Activated CD4-positive, alpha-beta T cell treated with anti-CD3 and anti-CD28 coated beads for 1 hour (primary cell): Measurements from ENCODE around the gene CIBAR2.

ENCODE experiments used
- DNase-seq: peaks from one replicate; pipeline ENCODE4 v3.0.0-alpha.2; 2020

Gene CIBAR2

DNA sequence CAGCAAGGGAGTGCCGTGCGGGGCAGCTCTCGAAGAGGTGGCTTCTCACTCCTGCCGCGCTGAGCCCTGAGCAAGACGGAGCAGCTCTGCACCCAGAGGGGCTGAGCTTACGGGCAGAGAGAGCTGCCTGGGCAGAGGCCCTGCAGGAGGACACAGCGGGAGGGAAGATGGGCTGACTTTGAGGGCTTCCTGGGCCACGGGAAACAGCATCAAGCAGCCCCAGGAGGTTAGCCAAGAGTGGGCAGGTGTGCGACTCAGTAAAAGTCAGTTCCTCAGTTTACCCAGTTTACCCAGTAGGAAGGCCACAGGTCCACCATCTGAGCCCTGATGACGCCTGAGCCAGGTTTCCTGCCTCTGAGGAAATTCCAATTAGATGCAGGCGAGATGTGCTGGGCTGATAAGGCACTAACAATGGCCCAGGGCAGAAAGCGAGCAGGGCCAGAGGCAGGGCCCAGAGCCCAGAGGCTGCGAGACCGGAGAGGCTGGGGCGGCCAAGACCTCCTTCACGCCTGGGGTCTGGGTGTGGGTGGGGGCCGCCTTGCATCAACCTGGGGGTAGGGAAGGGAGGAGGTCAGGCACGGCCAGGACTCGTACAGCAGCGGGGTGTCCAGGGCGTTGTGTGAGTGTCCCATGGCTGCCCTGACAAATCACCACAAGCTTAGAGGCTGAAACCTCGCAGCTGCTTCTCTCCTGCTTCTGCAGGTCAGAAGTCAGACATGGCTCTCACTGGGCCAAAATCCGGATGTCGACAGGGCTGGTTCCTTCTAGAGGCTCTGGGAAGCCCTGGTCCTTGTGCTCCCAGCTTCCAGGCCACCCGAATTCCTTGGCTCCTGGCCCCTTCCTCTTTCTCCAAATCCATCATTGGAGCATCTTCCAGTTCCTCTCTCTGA lies 32.0 kb upstream of the CIBAR2 start:
- DNase-seq: no peak

DNA sequence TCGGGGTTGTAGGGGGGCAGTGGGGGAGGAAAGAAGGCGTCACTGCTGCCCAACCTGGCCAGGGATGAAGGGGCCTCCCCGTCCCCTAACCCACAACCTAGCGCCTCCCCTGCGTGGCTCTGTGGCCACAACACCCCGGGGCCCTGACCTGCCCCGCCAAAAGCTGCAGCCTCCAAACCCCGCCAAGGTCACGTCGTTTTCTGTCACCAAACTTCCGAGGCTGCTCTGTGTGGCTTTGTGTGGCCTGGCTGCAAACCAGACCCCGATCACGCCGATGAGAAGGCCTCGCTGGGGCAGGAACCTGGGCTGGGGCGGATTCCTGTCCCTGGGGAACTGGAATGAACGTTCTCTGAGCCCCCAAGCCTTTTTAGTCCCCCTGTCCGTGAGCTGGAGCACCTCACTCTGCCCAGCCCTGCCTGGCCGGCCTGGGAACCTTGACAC lies 30.5 kb upstream of the CIBAR2 start:
- DNase-seq: no peak

DNA sequence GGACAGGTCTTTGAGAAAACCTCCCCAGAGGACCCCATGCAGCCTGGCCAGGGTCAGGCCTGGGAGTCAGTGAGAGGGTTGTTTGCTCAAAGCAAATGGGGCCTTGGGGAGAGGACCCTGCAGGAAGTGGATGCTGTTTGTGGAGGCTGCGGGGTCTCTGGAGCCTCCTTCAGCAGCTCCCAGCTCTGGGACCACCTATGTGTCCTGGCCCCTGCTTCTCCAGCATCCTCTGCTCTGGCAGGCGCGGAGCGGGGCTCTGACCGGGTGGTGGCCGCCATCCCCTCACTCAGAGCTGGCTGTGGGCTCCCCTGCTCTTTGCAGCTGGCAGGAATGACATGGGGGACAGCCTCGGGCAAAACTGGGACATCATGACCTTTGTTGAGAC lies 29.8 kb upstream of the CIBAR2 start:
- no peak for DNase-seq

GRCh38 chr16:85141491-85142128 lies 29.3 kb upstream of the CIBAR2 start:
- no peak for DNase-seq

GRCh38 chr16:85140455-85141012 lies 28.3 kb upstream of the CIBAR2 start:
- DNase-seq: no peak

- no peak for DNase-seq
These were observed 27.6 kb upstream of the CIBAR2 start for GRCh38 chr16:85139881-85140339.

DNA sequence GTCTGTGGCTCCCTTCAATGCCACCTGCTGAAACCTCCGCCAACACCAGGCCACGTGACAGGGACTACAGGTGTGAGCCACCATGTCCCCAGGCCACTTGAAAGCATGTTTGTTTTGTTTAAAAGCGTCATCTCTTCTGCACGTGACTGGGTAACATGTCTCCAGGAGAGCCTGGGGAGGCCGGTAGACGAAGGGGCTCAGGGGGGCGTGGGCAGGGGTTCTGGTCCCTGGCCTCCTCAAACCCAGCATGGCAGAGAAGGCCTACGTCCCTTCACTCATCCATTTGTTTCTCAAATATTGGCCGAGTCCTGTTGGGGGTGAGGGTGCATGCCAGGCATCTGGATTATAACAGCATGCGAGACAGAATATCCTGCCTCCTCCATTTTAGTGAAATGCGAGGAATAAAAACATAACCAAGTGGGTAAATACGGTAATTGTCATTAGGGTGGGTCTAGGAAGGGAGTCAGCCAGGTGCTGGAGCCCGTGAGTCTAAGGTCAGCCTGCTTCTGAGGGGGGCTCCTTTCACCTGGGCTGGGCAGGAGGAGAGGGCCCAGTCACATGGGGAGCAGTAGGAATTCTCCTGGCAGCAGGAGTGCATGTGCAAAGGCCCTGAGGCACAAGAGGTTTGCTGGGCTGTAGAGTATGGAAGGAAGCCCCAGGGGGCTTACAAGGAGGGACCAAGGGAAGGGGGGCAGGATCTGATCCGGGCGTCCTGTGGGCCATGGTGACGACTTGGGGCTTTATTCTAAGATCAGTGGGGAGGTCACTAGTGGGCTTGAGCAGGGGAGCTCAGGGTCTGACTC lies 26.8 kb upstream of the CIBAR2 start:
- no peak for DNase-seq

GRCh38 chr16:85138073-85138824 lies 26.0 kb upstream of the CIBAR2 start:
- DNase-seq: no peak

DNA sequence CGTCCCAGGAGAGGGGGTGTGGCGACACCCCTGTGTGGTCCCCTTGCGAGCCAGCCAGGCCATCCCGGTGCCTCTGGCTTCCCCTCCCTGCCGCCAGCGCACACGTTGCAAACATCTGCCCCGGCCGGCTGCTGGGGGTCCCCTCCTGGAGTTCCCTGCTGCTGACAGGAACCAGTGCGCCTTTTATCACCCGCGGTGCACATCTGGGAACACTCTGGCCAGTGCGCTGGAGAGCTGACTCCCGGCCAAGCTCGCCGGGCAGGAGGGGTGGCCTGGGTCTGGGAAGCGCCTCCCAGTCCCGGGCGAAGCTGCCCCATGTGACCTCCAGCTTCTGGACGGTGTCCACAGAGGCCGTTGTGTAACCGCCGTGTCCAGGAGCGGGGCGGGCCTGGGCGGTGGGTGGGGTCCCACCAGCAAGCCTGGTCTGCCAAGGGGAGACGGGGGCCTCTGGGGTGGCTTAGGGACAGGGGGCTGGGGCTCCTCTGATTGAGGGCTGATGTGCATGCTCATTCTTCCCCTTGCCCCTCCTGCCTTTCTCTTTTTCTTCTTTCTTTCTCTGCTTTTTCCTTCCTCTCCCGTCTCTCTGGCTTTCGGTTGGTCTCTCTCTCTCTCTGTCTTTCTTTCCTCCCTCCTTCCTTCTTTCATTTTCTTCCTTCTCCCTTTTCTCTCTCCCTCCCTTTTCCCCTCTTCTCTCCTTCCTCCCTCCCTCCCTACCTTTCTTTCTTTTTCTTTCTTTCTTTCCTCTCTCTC lies 25.2 kb upstream of the CIBAR2 start:
- no peak for DNase-seq

GRCh38 chr16:85136702-85137322 lies 24.5 kb upstream of the CIBAR2 start:
- DNase-seq: no peak

- DNase-seq: no peak
These were observed 24.0 kb upstream of the CIBAR2 start for GRCh38 chr16:85136213-85136701.

DNA sequence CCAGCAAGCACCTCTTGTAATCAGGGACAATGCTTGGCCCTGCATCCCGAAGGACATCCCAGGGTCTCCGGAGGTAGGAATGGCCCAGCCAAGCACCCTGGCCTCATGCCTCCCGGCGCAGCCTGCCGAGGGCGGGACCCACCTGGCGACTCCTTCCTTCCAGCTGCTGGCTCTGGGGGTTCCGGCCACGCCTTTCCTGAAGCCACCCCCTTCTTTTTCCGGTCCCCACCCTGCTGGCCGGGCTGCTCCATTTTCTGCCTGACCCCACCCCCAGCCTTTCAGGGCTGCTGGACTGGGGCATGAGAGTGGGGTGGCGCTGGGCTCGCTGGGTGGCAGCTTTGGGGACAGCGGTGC lies 22.5 kb upstream of the CIBAR2 start:
- DNase-seq: no peak

DNA sequence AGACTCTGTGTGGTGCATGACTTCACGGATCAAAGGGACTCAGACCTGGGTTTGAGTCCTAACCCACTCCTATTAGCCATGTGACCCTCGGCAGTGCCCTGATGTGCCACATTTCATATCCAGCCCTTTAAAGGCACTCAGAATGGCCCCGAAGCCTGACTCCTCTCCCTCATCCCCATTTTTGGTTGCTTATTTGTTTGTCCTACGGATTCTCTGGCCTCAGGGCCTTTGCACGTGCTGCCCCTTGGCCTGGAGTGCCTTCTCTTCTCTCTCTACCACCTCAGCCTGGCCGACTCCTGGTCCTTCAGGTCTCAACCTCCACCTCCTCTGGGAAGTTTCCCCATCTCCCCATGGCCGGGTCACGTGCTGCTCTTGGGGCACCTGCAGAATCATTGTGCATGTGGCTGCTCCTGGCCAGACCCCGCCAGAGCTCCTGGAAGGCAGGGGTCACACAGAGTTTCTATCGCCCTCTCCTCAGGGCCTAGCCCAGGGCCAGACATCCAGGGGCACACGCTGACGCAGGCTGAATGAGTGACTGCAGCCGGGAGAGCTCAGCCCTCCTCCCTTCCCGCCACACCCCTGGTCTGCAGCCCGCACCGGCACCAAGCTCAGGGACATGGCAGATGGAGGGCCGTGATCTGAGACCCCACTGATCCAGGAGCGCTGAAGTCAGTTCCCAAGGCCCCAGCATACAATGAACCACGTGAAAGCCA lies 22.0 kb upstream of the CIBAR2 start:
- no peak for DNase-seq

DNA sequence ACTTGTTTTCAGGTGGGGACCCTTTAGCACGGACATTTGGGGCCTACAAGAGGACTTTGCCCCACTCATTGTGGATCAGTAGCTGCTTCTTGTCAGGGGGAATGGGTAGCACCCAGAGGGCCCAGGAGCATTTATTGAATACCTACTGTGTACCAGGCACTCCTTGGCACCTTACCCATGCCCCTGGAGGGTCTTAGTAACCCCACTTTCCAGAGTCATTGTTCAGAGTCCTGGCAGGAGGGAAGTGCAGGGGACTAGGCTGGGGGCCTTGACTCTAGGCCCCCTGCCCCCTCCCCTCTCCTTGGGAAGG lies 21.0 kb upstream of the CIBAR2 start:
- no peak for DNase-seq

DNA sequence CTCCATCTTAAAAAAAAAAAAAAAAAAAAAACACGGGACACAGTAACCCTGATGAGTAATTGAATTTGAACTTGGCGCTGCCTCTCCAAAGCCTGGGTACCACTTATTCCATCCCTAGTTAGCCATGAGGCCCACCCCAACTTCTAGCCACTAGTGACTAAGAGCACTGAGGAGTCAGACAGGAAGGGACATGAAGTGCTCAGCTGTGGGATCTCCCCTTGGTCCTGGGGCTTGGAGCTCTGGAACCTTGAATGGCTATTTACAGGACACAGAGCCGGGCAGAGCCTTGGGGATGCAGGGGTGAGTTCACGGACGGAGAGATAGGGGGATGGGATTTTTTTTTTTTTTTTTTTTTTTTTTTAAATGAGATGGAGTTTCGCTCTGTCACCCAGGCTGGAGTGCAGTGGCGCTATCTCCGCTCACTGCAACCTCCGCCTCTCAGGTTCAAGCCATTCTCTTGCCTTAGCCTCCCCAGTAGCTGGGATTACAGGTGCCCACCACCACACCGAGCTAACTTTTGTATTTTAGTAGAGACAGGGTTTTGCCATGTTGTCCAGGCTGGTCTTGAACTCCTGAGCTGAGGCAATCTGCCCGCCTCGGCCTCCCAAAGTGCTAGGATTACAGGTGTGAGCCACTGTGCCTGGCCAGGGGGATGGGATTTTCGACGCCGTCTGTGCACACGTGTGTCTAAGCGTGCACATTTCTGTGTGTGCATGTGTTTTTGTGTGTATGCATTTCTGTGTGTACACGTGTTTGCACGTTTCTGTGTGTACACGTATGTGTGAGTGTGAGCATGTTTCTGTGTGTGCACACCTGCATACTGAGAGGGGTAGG lies 20.4 kb upstream of the CIBAR2 start:
- no peak for DNase-seq

DNA sequence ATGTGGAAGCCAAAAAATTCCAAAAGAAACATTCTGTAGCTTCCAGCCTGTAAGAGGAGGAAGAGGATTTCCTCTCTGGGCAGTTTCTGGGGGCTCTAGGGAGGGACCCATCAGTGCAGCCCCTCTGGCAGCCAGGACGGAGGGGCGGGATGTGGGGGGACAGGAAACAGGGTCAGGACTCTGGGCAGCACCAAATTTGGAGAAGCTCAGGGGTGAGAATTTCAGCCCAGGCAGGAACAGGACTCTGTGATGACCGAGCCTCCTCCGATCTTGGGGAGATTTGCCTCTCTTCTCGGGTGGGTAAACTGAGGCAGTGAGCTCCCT lies 18.4 kb upstream of the CIBAR2 start:
- DNase-seq: no peak

DNA sequence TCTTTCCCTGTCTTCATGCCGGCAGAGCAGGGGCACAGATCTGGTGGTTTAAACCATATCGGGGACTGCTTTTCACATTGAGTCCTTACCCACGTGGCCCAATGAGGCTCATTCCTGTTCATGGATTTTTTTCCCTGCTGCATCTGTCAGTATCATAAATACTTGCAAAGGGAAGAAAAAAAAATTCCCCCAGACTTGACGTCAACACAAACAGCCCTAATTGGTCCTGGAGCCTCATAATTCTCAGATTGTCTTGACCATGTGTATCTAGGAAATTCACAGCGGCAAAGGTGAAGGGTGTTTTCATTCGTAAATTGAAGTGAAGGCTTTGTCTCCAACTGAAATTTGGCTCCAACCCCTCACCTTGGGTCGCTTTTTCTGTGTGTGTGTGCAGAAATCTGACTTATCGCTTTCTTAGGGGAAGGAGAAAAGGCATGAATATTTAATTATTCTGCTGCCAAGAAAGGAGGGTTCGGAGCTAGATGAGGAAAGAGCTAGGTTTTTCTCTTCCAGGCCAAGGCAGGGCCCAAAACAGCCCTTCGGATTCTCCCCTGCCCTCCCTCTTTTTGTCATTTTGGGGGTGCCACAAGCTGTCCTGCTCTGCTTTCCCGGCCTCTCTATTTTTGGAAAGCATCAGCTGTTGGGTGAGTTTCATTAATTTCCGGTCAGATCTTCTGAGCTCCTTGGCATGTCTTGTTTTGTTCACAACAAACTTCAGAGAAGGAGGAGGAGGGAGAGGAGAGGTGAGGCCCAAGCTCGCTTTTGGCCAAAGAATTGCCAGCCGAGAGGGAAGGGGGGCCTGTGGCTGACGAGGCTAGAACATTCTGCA lies 17.8 kb upstream of the CIBAR2 start:
- no peak for DNase-seq

DNA sequence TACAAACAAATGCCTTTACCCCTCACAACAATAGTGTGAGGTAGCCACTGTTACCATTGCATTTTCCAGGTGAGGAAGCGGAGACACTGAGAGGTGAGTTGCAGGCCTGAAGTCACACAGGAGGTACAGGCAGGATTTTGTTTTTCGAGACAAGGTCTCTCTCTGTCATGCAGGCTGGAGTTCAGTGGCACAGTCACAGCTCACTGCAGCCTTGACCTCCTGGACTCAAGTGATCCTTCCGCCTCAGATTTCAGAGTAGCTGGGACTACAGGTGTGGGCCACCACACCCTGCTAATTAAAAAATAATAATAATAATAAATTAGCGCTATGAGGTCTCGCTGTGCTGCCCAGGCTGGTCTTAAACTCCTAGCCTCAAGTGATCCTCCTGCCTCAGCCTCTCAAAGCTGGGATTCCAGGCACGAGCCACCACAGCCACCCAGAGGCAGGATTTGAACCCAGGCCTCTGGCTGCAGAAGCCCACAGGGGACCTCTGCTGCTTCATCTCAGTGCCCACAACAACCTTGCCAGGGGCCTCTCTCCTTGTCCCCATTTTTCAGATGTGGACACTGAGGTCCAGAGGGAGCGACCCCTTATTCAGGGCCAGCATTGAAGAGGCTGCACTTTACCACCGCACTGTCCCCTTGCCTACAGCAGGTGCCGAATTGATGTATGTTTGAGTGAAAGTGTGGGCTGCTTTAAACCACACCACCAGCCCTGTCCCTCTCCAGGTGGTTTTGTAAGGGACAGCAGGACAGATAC lies 16.0 kb upstream of the CIBAR2 start:
- no peak for DNase-seq
